ENCODE measurements around the gene PLA2G15. TPM values are rescaled to one million over a fixed set of nuclear protein-coding genes. Genes with fewer than 3 reads are reported as not detected.

The PLA2G15 gene
- total and polyA plus RNA-seq, 2 of the 13 experiments (the other 11 are each of a cell fraction or from before 2014, with no cell fraction given), result 14.4 to 23.7 TPM

DNA sequence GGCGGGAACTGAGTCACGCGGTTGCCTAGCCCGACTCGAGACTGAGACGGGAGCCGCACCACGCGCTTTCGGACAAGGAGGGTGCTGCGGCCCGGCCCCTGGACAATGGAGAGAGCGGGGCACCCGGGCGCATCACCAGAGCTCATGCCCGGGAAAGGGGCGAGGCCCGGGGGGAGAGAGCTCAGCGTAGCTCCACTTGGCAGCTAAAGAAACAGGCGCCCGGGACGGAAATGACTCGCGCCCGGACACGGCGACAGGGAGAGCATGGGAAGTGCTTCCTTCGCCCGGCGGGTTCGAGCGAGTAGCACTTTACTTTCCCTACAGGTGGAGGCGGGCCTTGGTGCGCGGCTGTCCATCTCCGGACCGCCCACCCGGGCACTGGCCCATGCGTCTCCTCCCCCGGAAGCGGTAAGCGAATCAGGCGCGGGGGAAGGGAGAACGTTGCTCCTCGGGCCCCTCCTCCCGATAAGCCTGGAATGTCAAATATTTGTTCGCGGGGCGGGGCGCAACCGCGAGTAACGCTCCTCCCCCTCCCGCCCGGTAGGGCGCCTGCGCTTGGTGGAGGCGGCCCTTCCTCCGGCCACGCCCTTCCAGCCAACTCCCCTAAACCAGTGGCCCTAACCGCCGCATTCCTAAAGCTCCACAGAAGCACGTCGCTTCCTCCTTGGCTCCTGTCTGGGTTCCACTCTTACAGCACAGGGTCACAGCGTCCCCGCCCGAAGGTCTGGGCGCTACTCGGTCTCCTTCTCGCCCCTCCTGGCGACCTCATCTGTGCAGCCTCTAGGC, 7.7 kb upstream of the PLA2G15 start (continued):
- TF ChIP-seq, protein P1, sequence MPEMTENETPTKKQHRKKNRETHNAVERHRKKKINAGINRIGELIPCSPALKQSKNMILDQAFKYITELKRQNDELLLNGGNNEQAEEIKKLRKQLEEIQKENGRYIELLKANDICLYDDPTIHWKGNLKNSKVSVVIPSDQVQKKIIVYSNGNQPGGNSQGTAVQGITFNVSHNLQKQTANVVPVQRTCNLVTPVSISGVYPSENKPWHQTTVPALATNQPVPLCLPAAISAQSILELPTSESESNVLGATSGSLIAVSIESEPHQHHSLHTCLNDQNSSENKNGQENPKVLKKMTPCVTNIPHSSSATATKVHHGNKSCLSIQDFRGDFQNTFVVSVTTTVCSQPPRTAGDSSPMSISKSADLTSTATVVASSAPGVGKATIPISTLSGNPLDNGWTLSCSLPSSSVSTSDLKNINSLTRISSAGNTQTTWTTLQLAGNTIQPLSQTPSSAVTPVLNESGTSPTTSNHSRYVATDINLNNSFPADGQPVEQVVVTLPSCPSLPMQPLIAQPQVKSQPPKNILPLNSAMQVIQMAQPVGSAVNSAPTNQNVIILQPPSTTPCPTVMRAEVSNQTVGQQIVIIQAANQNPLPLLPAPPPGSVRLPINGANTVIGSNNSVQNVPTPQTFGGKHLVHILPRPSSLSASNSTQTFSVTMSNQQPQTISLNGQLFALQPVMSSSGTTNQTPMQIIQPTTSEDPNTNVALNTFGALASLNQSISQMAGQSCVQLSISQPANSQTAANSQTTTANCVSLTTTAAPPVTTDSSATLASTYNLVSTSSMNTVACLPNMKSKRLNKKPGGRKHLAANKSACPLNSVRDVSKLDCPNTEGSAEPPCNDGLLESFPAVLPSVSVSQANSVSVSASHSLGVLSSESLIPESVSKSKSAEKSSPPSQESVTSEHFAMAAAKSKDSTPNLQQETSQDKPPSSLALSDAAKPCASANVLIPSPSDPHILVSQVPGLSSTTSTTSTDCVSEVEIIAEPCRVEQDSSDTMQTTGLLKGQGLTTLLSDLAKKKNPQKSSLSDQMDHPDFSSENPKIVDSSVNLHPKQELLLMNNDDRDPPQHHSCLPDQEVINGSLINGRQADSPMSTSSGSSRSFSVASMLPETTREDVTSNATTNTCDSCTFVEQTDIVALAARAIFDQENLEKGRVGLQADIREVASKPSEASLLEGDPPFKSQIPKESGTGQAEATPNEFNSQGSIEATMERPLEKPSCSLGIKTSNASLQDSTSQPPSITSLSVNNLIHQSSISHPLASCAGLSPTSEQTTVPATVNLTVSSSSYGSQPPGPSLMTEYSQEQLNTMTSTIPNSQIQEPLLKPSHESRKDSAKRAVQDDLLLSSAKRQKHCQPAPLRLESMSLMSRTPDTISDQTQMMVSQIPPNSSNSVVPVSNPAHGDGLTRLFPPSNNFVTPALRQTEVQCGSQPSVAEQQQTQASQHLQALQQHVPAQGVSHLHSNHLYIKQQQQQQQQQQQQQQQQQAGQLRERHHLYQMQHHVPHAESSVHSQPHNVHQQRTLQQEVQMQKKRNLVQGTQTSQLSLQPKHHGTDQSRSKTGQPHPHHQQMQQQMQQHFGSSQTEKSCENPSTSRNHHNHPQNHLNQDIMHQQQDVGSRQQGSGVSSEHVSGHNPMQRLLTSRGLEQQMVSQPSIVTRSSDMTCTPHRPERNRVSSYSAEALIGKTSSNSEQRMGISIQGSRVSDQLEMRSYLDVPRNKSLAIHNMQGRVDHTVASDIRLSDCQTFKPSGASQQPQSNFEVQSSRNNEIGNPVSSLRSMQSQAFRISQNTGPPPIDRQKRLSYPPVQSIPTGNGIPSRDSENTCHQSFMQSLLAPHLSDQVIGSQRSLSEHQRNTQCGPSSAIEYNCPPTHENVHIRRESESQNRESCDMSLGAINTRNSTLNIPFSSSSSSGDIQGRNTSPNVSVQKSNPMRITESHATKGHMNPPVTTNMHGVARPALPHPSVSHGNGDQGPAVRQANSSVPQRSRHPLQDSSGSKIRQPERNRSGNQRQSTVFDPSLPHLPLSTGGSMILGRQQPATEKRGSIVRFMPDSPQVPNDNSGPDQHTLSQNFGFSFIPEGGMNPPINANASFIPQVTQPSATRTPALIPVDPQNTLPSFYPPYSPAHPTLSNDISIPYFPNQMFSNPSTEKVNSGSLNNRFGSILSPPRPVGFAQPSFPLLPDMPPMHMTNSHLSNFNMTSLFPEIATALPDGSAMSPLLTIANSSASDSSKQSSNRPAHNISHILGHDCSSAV (CRISPR knock-in tag; IDR thresholded peaks at IDR 0.05; ENCODE audit: borderline replicate concordance), result 0 out of 2 replicates have a peak, but pooled peaks have one; percentile 68
- TF ChIP-seq NR2F1 (CRISPR knock-in tag; IDR thresholded peaks at IDR 0.05) (0 out of 4 replicates have a peak, but pooled peaks of 1 of the 2 experiments have one; percentile 15), CEBPB (IDR thresholded peaks at IDR 0.05; ENCODE audit: borderline replicate concordance, low read depth, low read length) (no peak), HNRNPL (IDR thresholded peaks at IDR 0.05; ENCODE audit: low read depth, low read length) (0 out of 2 replicates have a peak, but pooled peaks have one; percentile 33), ZNF274 (CRISPR knock-in tag; IDR thresholded peaks at IDR 0.05) (peak; percentile 80; the same call in 1 of the 2 replicates), JUN (CRISPR knock-in tag; IDR thresholded peaks at IDR 0.05) (no peak; the same call in 1 of the 2 replicates), ZNF501 (CRISPR knock-in tag; IDR thresholded peaks at IDR 0.05) (peak; percentile 77), MXD4 (CRISPR knock-in tag; IDR thresholded peaks at IDR 0.05) (peak; percentile 77), CHD2 (IDR thresholded peaks at IDR 0.05; ENCODE audit: low read depth, low read length) (no peak), ZNF678 (CRISPR knock-in tag; IDR thresholded peaks at IDR 0.05) (no peak), ZNF101 (CRISPR knock-in tag; IDR thresholded peaks at IDR 0.05; ENCODE audit: borderline replicate concordance, low read depth) (no peak), ETV6 (CRISPR knock-in tag; conservative IDR thresholded peaks at IDR 0.05) (no peak; the same call in none of the 2 replicates)
- TF ChIP-seq, protein P2, sequence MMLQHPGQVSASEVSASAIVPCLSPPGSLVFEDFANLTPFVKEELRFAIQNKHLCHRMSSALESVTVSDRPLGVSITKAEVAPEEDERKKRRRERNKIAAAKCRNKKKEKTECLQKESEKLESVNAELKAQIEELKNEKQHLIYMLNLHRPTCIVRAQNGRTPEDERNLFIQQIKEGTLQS (CRISPR knock-in tag; IDR thresholded peaks at IDR 0.05), result peak; percentile 11; the same call in 1 of the 2 replicates
- TF ChIP-seq, protein P3, sequence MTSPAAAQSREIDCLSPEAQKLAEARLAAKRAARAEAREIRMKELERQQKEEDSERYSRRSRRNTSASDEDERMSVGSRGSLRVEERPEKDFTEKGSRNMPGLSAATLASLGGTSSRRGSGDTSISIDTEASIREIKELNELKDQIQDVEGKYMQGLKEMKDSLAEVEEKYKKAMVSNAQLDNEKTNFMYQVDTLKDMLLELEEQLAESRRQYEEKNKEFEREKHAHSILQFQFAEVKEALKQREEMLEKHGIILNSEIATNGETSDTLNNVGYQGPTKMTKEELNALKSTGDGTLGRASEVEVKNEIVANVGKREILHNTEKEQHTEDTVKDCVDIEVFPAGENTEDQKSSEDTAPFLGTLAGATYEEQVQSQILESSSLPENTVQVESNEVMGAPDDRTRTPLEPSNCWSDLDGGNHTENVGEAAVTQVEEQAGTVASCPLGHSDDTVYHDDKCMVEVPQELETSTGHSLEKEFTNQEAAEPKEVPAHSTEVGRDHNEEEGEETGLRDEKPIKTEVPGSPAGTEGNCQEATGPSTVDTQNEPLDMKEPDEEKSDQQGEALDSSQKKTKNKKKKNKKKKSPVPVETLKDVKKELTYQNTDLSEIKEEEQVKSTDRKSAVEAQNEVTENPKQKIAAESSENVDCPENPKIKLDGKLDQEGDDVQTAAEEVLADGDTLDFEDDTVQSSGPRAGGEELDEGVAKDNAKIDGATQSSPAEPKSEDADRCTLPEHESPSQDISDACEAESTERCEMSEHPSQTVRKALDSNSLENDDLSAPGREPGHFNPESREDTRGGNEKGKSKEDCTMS (CRISPR knock-in tag; conservative IDR thresholded peaks at IDR 0.05), result no peak
- TF ChIP-seq, protein P4, sequence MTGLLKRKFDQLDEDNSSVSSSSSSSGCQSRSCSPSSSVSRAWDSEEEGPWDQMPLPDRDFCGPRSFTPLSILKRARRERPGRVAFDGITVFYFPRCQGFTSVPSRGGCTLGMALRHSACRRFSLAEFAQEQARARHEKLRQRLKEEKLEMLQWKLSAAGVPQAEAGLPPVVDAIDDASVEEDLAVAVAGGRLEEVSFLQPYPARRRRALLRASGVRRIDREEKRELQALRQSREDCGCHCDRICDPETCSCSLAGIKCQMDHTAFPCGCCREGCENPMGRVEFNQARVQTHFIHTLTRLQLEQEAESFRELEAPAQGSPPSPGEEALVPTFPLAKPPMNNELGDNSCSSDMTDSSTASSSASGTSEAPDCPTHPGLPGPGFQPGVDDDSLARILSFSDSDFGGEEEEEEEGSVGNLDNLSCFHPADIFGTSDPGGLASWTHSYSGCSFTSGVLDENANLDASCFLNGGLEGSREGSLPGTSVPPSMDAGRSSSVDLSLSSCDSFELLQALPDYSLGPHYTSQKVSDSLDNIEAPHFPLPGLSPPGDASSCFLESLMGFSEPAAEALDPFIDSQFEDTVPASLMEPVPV (CRISPR knock-in tag; IDR thresholded peaks at IDR 0.05), result peak; percentile 73

Data from HepG2 (cell line).